Caco-2 (cell line): Measurements from ENCODE around the gene LRRC73. TPM values are rescaled to one million over a fixed set of nuclear protein-coding genes. Genes with fewer than 3 reads are reported as not detected.
A peak's percentile ranks its signal among the peaks of the same experiment; 100 is the strongest.

ENCODE experiments used
- BruUV-seq: library from RNA; stranded (reverse); fragments of 400-500 nt; replicated peaks from 2 replicates; lab custom pipeline; 2021; lab: Mats Ljungman, UMichigan
- CTCF ChIA-PET: fragments of 300-600 bp; sonication (Branson Sonifier 250); formaldehyde crosslinking; loops from one replicate; lab custom pipeline; 2022; ENCODE audit warnings: antibody characterized with exemption; lab: Charles Lee
- POLR2A ChIA-PET: fragments of 300-600 bp; sonication (Branson Sonifier 250); formaldehyde crosslinking; loops from one replicate; lab custom pipeline; 2022; ENCODE audit warnings: antibody characterized with exemption; lab: Charles Lee
- DNase-seq, 2 experiments: peaks; one replicate each; pipeline versions ENCODE4 v3.0.0 to v3.0.0-alpha.2; 2020 to 2022
- H3K27me3 ChIP-seq: replicated peaks from 2 replicates; pipeline ENCODE4 v1.6.0; 2011; ENCODE audit warnings: low read length; ENCODE audit not compliant: control insufficient read depth, insufficient read depth
- H3K36me3 ChIP-seq: 2 replicates; pipeline ENCODE4 v1.5.1; 2011; ENCODE audit warnings: low read length; ENCODE audit not compliant: control insufficient read depth, insufficient read depth
- H3K4me1 ChIP-seq: fragments of 250-450 bp; sonication (Bioruptor Pico); 2 replicates; pipeline ENCODE4 v1.5.1; 2020; ENCODE audit warnings: mild to moderate bottlenecking
- H3K4me3 ChIP-seq: 2 replicates; pipeline ENCODE4 v1.5.1; 2011; ENCODE audit warnings: low read depth, mild to moderate bottlenecking, control low read depth, low read length
- H3K9me3 ChIP-seq: fragments of 250-450 bp; sonication (Bioruptor Pico); 2 replicates; pipeline ENCODE4 v1.5.1; 2020; ENCODE audit warnings: mild to moderate bottlenecking, moderate library complexity
- H3K27ac Mint-ChIP-seq: one replicate; pipeline ENCODE4 v1.8.0; 2022; ENCODE audit warnings: mixed read lengths; ENCODE audit not compliant: unreplicated experiment
- H3K27me3 Mint-ChIP-seq: one replicate; pipeline ENCODE4 v1.8.0; 2022; ENCODE audit warnings: mixed read lengths; ENCODE audit not compliant: insufficient read depth, unreplicated experiment
- H3K36me3 Mint-ChIP-seq: one replicate; pipeline ENCODE4 v1.8.0; 2022; ENCODE audit warnings: mild to moderate bottlenecking, mixed read lengths; ENCODE audit not compliant: insufficient read depth, unreplicated experiment
- H3K4me1 Mint-ChIP-seq: one replicate; pipeline ENCODE4 v1.8.0; 2022; ENCODE audit warnings: low read depth, mixed read lengths; ENCODE audit not compliant: unreplicated experiment
- H3K4me3 Mint-ChIP-seq: one replicate; pipeline ENCODE4 v1.8.0; 2022; ENCODE audit warnings: mild to moderate bottlenecking, moderate library complexity, mixed read lengths; ENCODE audit not compliant: unreplicated experiment
- H3K9me3 Mint-ChIP-seq: one replicate; pipeline ENCODE4 v1.8.0; 2022; ENCODE audit warnings: mixed read lengths; ENCODE audit not compliant: unreplicated experiment
- CTCF ChIP-seq, 2 experiments: fragments of 200-600 bp in 1 of 2; IDR thresholded peaks; 1 replicate in 1 of 2; 2 replicates in 1 of 2; pipeline versions ENCODE4 v1.5.1 to v1.8.0; 2011 to 2022; ENCODE audit warnings: antibody characterized with exemption in 1 of 2, control low read depth in 1 of 2, inconsistent platforms in 1 of 2, low read depth in 1 of 2, low read length in 1 of 2, mild to moderate bottlenecking in 1 of 2, moderate library complexity in 1 of 2; ENCODE audit not compliant: insufficient read depth in 1 of 2, severe bottlenecking in 1 of 2, unreplicated experiment in 1 of 2
- intact Hi-C: fragments of 100-400 bp; cut with micrococcal nuclease; formaldehyde crosslinking; loops from one replicate; pipeline ENCODE4 v1.10.0; 2022; ENCODE audit not compliant: unreplicated experiment
- total RNA-seq: library from RNA; stranded (reverse); gene quantifications from 2 replicates; pipeline ENCODE4 v1.2.3, GENCODE V29; 2022

Gene LRRC73
- total RNA-seq, 1 experiment from 2014 or later, result 0.14 TPM

GRCh38 chr6:43516697-43517504 is 6.8 kb upstream of the LRRC73 start, which contains the start of the genes POLR1C and YIPF3:
Gene POLR1C, plus strand, starts transcription at chr6:43517089. Its CDS starts 21 bp downstream, at chr6:43517110.
Gene YIPF3, minus strand, starts transcription at chr6:43516926. Its CDS starts 119 bp downstream, at chr6:43516807.
- peak within 1 kb of the TSS; percentile 51 for H3K4me3 ChIP-seq
- no peaks in the 10 kb centered on the region for H3K27me3 ChIP-seq
- intact Hi-C loops, result no loop called here
- Mint-ChIP-seq H3K27ac (no peak within 1 kb of the TSS), H3K36me3 (peaks cover 27% of the 10 kb centered on the region), H3K27me3 (no peaks in the 10 kb centered on the region), H3K4me3 (no peak within 1 kb of the TSS), H3K9me3 (no peaks in the 10 kb centered on the region), H3K4me1 (peaks cover 6% of the 10 kb centered on the region)
- H3K4me1 ChIP-seq, result 0 out of 2 replicates have a peak, but pooled peaks cover 7% of the 10 kb centered on the region
- TF ChIP-seq CTCF (IDR thresholded peaks at IDR 0.05; ENCODE audit: insufficient read depth in 1 of 2, low read depth in 1 of 2, low read length in 1 of 2, severe bottlenecking in 1 of 2, unreplicated experiment in 1 of 2), result no peak
- CTCF ChIA-PET, result interaction anchor here (1.2 kb wide), 1 partner anchor 10 kb away, joined by 8 read pairs; no protein-coding TSS in a partner anchor
- DNase-seq, result peak; percentile 97
- H3K36me3 ChIP-seq, result peaks cover 3% of the 10 kb centered on the region
- POLR2A ChIA-PET, result interaction anchor here (0.6 to 1.3 kb wide), 5 partner anchors 9 to 235 kb away, joined by 3 to 6 read pairs (median 3); no protein-coding TSS in a partner anchor
- BruUV-seq, result TSS peak; percentile 66
- no peaks in the 10 kb centered on the region for H3K9me3 ChIP-seq

GRCh38 chr6:43516367-43516696 is 6.2 kb upstream of the LRRC73 start:
- POLR2A ChIA-PET, result interaction anchor here (0.6 to 1.3 kb wide), 5 partner anchors 9 to 234 kb away, joined by 3 to 6 read pairs (median 3); no protein-coding TSS in a partner anchor
- intact Hi-C loops, result no loop called here
- CTCF ChIA-PET, result interaction anchor here (1.2 kb wide), 1 partner anchor 10 kb away, joined by 8 read pairs; no protein-coding TSS in a partner anchor
- Histone ChIP-seq H3K9me3 (no peaks in the 10 kb centered on the region), H3K4me3 (peak overlapping the region; percentile 51), H3K36me3 (peaks cover 3% of the 10 kb centered on the region), H3K27me3 (no peaks in the 10 kb centered on the region), H3K4me1 (0 out of 2 replicates have a peak, but pooled peaks cover 7% of the 10 kb centered on the region)
- peaks cover 32% of the 10 kb centered on the region for H3K36me3 Mint-ChIP-seq
- no peaks in the 10 kb centered on the region for H3K9me3 Mint-ChIP-seq
- DNase-seq, result no peak
- no peak for TF ChIP-seq CTCF (IDR thresholded peaks at IDR 0.05; ENCODE audit: insufficient read depth in 1 of 2, low read depth in 1 of 2, low read length in 1 of 2, severe bottlenecking in 1 of 2, unreplicated experiment in 1 of 2)
- H3K27me3 Mint-ChIP-seq, result no peaks in the 10 kb centered on the region
- H3K27ac Mint-ChIP-seq, result no peak overlapping the region
- peaks cover 6% of the 10 kb centered on the region for H3K4me1 Mint-ChIP-seq
- no TSS peak for BruUV-seq
- no peak overlapping the region for H3K4me3 Mint-ChIP-seq

GRCh38 chr6:43515808-43516207 is 5.7 kb upstream of the LRRC73 start:
- Mint-ChIP-seq H3K4me1 (peaks cover 6% of the 10 kb centered on the region), H3K36me3 (peaks cover 36% of the 10 kb centered on the region), H3K4me3 (no peak overlapping the region), H3K27ac (no peak overlapping the region), H3K27me3 (no peaks in the 10 kb centered on the region), H3K9me3 (no peaks in the 10 kb centered on the region)
- ChIA-PET POLR2A (interaction anchor here (1.3 kb wide), 1 partner anchor 38 kb away, joined by 6 read pairs; no protein-coding TSS in a partner anchor), CTCF (no interaction called here)
- TF ChIP-seq CTCF (IDR thresholded peaks at IDR 0.05; ENCODE audit: insufficient read depth in 1 of 2, low read depth in 1 of 2, low read length in 1 of 2, severe bottlenecking in 1 of 2, unreplicated experiment in 1 of 2), result no peak
- intact Hi-C loops, result no loop called here
- DNase-seq, result no peak
- BruUV-seq, result TSS peak; percentile 65
- Histone ChIP-seq H3K4me1 (0 out of 2 replicates have a peak, but pooled peaks cover 7% of the 10 kb centered on the region), H3K9me3 (no peaks in the 10 kb centered on the region), H3K4me3 (peak overlapping the region; percentile 51), H3K36me3 (peaks cover 3% of the 10 kb centered on the region), H3K27me3 (no peaks in the 10 kb centered on the region)
